ENCODE data around the gene CTPS2.

DNA sequence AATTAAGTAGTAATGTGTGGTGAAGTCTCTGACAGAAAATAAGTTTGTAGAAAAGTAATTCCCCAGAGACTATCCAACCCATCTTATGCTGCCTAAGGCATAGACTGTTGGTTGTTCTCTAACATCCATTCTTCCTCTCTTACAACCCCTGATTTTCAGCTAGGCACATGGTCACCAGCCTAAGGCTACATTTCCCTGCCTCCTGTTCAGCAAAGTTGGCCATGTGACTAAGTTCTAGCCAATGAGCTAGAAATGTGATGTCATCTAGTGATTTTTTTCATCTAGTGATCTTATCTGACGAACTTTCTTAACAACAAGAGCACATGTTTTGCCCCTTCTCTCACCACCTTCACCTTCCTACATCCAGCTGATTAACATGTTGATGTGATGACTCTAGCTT, 164.8 kb downstream of the CTPS2 start:
- TF ChIP-seq, protein P1, sequence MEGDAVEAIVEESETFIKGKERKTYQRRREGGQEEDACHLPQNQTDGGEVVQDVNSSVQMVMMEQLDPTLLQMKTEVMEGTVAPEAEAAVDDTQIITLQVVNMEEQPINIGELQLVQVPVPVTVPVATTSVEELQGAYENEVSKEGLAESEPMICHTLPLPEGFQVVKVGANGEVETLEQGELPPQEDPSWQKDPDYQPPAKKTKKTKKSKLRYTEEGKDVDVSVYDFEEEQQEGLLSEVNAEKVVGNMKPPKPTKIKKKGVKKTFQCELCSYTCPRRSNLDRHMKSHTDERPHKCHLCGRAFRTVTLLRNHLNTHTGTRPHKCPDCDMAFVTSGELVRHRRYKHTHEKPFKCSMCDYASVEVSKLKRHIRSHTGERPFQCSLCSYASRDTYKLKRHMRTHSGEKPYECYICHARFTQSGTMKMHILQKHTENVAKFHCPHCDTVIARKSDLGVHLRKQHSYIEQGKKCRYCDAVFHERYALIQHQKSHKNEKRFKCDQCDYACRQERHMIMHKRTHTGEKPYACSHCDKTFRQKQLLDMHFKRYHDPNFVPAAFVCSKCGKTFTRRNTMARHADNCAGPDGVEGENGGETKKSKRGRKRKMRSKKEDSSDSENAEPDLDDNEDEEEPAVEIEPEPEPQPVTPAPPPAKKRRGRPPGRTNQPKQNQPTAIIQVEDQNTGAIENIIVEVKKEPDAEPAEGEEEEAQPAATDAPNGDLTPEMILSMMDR (IDR thresholded peaks at IDR 0.05 in 8 of 11, conservative IDR thresholded peaks at IDR 0.05 in 3 of 11): no peak
- TF ChIP-seq POLR2A (IDR thresholded peaks at IDR 0.05): no peak

Data from spleen (tissue), 7 donors.